HCT116 (cell line): Measurements from ENCODE around the gene FAM110A.

Source experiments
- CBX3 ChIP-seq: IDR thresholded peaks from 2 replicates; pipeline ENCODE4 v1.6.1; 2012; ENCODE audit warnings: low read depth
- CTCF ChIP-seq, 3 experiments: fragments of 200-600 bp in 1 of 3; sonication (generic) in 1 of 3; IDR thresholded peaks in 2 of 3; conservative IDR thresholded peaks in 1 of 3; 2 replicates each; pipeline ENCODE4 v1.5.1; 2012 to 2017; ENCODE audit warnings: low read depth in 2 of 3, low read length in 2 of 3, antibody characterized with exemption in 1 of 3, borderline replicate concordance in 1 of 3, control low read depth in 1 of 3, mild to moderate bottlenecking in 1 of 3, mixed read lengths in 1 of 3, mixed run types in 1 of 3, moderate library complexity in 1 of 3; ENCODE audit not compliant: insufficient read depth in 1 of 3
- ELF1 ChIP-seq: IDR thresholded peaks from 2 replicates; pipeline ENCODE4 v1.6.1; 2012; ENCODE audit warnings: low read depth, borderline replicate concordance
- EZH2 ChIP-seq: fragments of 200-600 bp; sonication (generic); IDR thresholded peaks from 2 replicates; pipeline ENCODE4 v1.6.1; 2017; ENCODE audit warnings: antibody characterized with exemption, mixed run types
- MAX ChIP-seq: IDR thresholded peaks from 2 replicates; pipeline ENCODE4 v1.6.1; 2012
- POLR2A ChIP-seq: IDR thresholded peaks from 2 replicates; pipeline ENCODE4 v1.7.0; 2011; ENCODE audit warnings: borderline replicate concordance; ENCODE audit not compliant: insufficient read depth, insufficient read length; ENCODE audit errors: extremely low read depth
- POLR2AphosphoS5 ChIP-seq: IDR thresholded peaks from 2 replicates; pipeline ENCODE4 v1.6.1; 2011; ENCODE audit warnings: mild to moderate bottlenecking, low read depth, low read length, moderate library complexity
- RAD21 ChIP-seq: IDR thresholded peaks from 2 replicates; pipeline ENCODE4 v1.6.1; 2012; ENCODE audit warnings: low read depth, mild to moderate bottlenecking
- SP1 ChIP-seq: IDR thresholded peaks from 2 replicates; pipeline ENCODE4 v1.6.1; 2012; ENCODE audit warnings: low read depth
- YY1 ChIP-seq: IDR thresholded peaks from 2 replicates; pipeline ENCODE4 v1.6.1; 2011; ENCODE audit warnings: low read length, low read depth, moderate library complexity, mild to moderate bottlenecking; ENCODE audit not compliant: insufficient replicate concordance; ENCODE audit errors: extremely low read depth
- ZFX ChIP-seq: fragments of 450-650 bp; IDR thresholded peaks from 2 replicates; pipeline ENCODE4 v1.6.1; 2017
- ZNF274 ChIP-seq: fragments of 200-500 bp; sonication (Bioruptor generic); IDR thresholded peaks from 2 replicates; pipeline ENCODE4 v1.6.1; 2014; ENCODE audit warnings: mild to moderate bottlenecking, low read depth, low read length, inconsistent platforms

- TF ChIP-seq POLR2A (no peak), CTCF (IDR thresholded peaks at IDR 0.05 in 2 of 3, conservative IDR thresholded peaks at IDR 0.05 in 1 of 3; ENCODE audit: borderline replicate concordance in 1 of 3, insufficient read depth in 1 of 3, low read depth in 2 of 3, low read length in 2 of 3) (no peak), EZH2 (no peak), YY1 (no peak), RAD21 (no peak), POLR2AphosphoS5 (no peak), MAX (no peak), ELF1 (no peak), ZFX (no peak), SP1 (no peak), CBX3 (no peak), ZNF274 (no peak)
Measured at GRCh38 chr20:845226-845868, 11.8 kb downstream of the FAM110A start.
